T-cell (primary cell): ENCODE results near the gene RGPD6. TPM values are rescaled to one million over a fixed set of nuclear protein-coding genes. Genes with fewer than 3 reads are reported as not detected.
"Not testable (repeated sequence)": the region's sequence is repeated elsewhere in the genome, so short reads cannot be mapped to it uniquely, and the experiment has no call there.

Source experiments
- ATAC-seq, 4 experiments: fragments of 200-7000 bp in 3 of 4; fragments of 150-1000 bp in 1 of 4; cut with Tn5 transposase; replicated peaks in 1 of 4; 1 replicate in 3 of 4; 2 replicates in 1 of 4; pipeline ENCODE4 v1.10.0; 2021; ENCODE audit warnings: moderate library complexity in 3 of 4, mild to moderate bottlenecking in 2 of 4, moderate number of reproducible peaks in 1 of 4
- CTCF ChIA-PET, 2 donors: fragments of 300-600 bp; sonication (Branson Sonifier 250); formaldehyde crosslinking; loops; one replicate each; lab custom pipeline; 2022; ENCODE audit warnings: antibody characterized with exemption in 2 of 2; lab: Charles Lee
- POLR2A ChIA-PET, 2 donors: fragments of 300-600 bp; sonication (Branson Sonifier 250); formaldehyde crosslinking; loops; one replicate each; lab custom pipeline; 2022; ENCODE audit warnings: antibody characterized with exemption in 2 of 2; lab: Charles Lee
- DNase-seq, 35 experiments: peaks; one replicate each; pipeline versions ENCODE4 v3.0.0 to v3.0.0-alpha.2; 2013 to 2023
- H3K27ac ChIP-seq: one replicate; pipeline ENCODE4 v1.5.1; 2013; ENCODE audit warnings: low read length
- H3K27me3 ChIP-seq, 2 experiments: replicated peaks in 1 of 2; 1 replicate in 1 of 2; 2 replicates in 1 of 2; pipeline versions ENCODE4 v1.6.1 to v1.7.0; 2013; ENCODE audit warnings: low read length in 1 of 2, mixed read lengths in 1 of 2; ENCODE audit not compliant: control insufficient read depth in 2 of 2, insufficient read depth in 2 of 2; ENCODE audit errors: extremely low read depth in 1 of 2
- H3K36me3 ChIP-seq, 2 donors: 1 replicate in 1 of 2; 2 replicates in 1 of 2; pipeline versions ENCODE4 v1.6.1 to v1.7.0; 2013; ENCODE audit warnings: low read length in 1 of 2; ENCODE audit not compliant: control insufficient read depth in 2 of 2, insufficient read depth in 1 of 2; ENCODE audit errors: extremely low read depth in 1 of 2
- H3K4me1 ChIP-seq, 2 experiments: 1 replicate in 1 of 2; 2 replicates in 1 of 2; pipeline versions ENCODE4 v1.6.1 to v1.7.0; 2013; ENCODE audit warnings: low read length in 2 of 2, mixed read lengths in 1 of 2; ENCODE audit not compliant: insufficient read depth in 2 of 2, control insufficient read depth in 1 of 2; ENCODE audit errors: extremely low read depth in 1 of 2
- H3K4me3 ChIP-seq, 2 donors: 1 replicate in 1 of 2; 2 replicates in 1 of 2; pipeline versions ENCODE4 v1.5.1 to v1.7.0; 2013; ENCODE audit warnings: mild to moderate bottlenecking in 2 of 2, low read length in 1 of 2, moderate library complexity in 1 of 2; ENCODE audit not compliant: control insufficient read depth in 1 of 2; ENCODE audit errors: extremely low read depth in 1 of 2
- H3K9me3 ChIP-seq: 2 replicates; pipeline ENCODE4 v1.7.0; 2013
- H3K27ac Mint-ChIP-seq, 2 donors: one replicate each; pipeline ENCODE4 v1.8.0; 2020 to 2021; ENCODE audit warnings: mild to moderate bottlenecking in 2 of 2, mixed read lengths in 2 of 2
- H3K27me3 Mint-ChIP-seq, 2 donors: one replicate each; pipeline ENCODE4 v1.8.0; 2021 to 2022; ENCODE audit warnings: mixed read lengths in 2 of 2
- H3K36me3 Mint-ChIP-seq: one replicate; pipeline ENCODE4 v1.8.0; 2021; ENCODE audit warnings: mixed read lengths
- H3K4me1 Mint-ChIP-seq, 3 donors: one replicate each; pipeline ENCODE4 v1.8.0; 2020 to 2022; ENCODE audit warnings: mixed read lengths in 3 of 3, mild to moderate bottlenecking in 1 of 3
- H3K4me3 Mint-ChIP-seq, 3 donors: one replicate each; pipeline ENCODE4 v1.8.0; 2020 to 2022; ENCODE audit warnings: mild to moderate bottlenecking in 3 of 3, mixed read lengths in 3 of 3, moderate library complexity in 3 of 3
- H3K9me3 Mint-ChIP-seq, 3 donors: one replicate each; pipeline ENCODE4 v1.8.0; 2020 to 2022; ENCODE audit warnings: mixed read lengths in 3 of 3
- WGBS: methylation state at CpG from one replicate; pipeline ENCODE4 v1.1.5; 2013; ENCODE audit warnings: missing lambda C conversion rate; ENCODE audit not compliant: insufficient coverage; 5-methylcytosine and 5-hydroxymethylcytosine counted together
- total RNA-seq, 35 experiments: library from RNA in 6 of 35; stranded (reverse) in 6 of 35; fragments of 120-200 nt in 1 of 35; gene quantifications; one replicate each; pipeline versions ENCODE4 v1.2.1 to v1.2.4 and lab custom pipeline; 2013 to 2026

Gene RGPD6
- total RNA-seq, 5 donors from 2014 or later (not counting 1 experiment from before 2014, with no cell fraction given): 7.2 to 140 (median 19.0) TPM

GRCh38 chr2:110605057-110605456, 28.0 kb upstream of the RGPD6 start:
- ATAC-seq, H3K27ac Mint-ChIP-seq, H3K9me3 ChIP-seq, H3K4me1 Mint-ChIP-seq, POLR2A ChIA-PET, H3K36me3 Mint-ChIP-seq, H3K4me3 Mint-ChIP-seq, H3K27ac ChIP-seq, H3K27me3 Mint-ChIP-seq, H3K4me1 ChIP-seq, H3K36me3 ChIP-seq, H3K4me3 ChIP-seq, H3K27me3 ChIP-seq, H3K9me3 Mint-ChIP-seq, CTCF ChIA-PET: not testable (repeated sequence)
- peak in 1 of 35 experiments; percentile 19 for DNase-seq
- WGBS: 73% methylated on average over 3 of the region's 12 CpGs

GRCh38 chr2:110603917-110604591, 27.0 kb upstream of the RGPD6 start:
- H3K27me3 ChIP-seq, DNase-seq, H3K36me3 ChIP-seq, H3K4me1 ChIP-seq, H3K27ac Mint-ChIP-seq, ATAC-seq, H3K9me3 ChIP-seq, H3K4me3 Mint-ChIP-seq, H3K36me3 Mint-ChIP-seq, H3K4me1 Mint-ChIP-seq, CTCF ChIA-PET, POLR2A ChIA-PET, H3K9me3 Mint-ChIP-seq, H3K27me3 Mint-ChIP-seq, H3K4me3 ChIP-seq, H3K27ac ChIP-seq: not testable (repeated sequence)
- no CpG with 5 or more reads among the region's 8 CpGs for WGBS

- H3K4me1 ChIP-seq, H3K27ac Mint-ChIP-seq, DNase-seq, ATAC-seq, POLR2A ChIA-PET, H3K27me3 Mint-ChIP-seq, H3K4me3 ChIP-seq, H3K36me3 Mint-ChIP-seq, CTCF ChIA-PET, H3K27ac ChIP-seq, H3K36me3 ChIP-seq, H3K9me3 ChIP-seq, H3K27me3 ChIP-seq, H3K4me1 Mint-ChIP-seq, H3K4me3 Mint-ChIP-seq, H3K9me3 Mint-ChIP-seq: not testable (repeated sequence)
- WGBS: no CpG with 5 or more reads among the region's 9 CpGs
Observed at GRCh38 chr2:110602139-110602538, 25.1 kb upstream of the RGPD6 start.

GRCh38 chr2:110591973-110592372, 15.0 kb upstream of the RGPD6 start:
- H3K4me1 ChIP-seq, H3K4me1 Mint-ChIP-seq, H3K36me3 Mint-ChIP-seq, H3K27ac ChIP-seq, H3K27me3 Mint-ChIP-seq, ATAC-seq, H3K9me3 Mint-ChIP-seq, POLR2A ChIA-PET, H3K27me3 ChIP-seq, H3K4me3 Mint-ChIP-seq, H3K36me3 ChIP-seq, H3K9me3 ChIP-seq, CTCF ChIA-PET, DNase-seq, H3K27ac Mint-ChIP-seq, H3K4me3 ChIP-seq: not testable (repeated sequence)
- no CpG with 5 or more reads among the region's 2 CpGs for WGBS

- H3K4me1 Mint-ChIP-seq, H3K9me3 ChIP-seq, H3K36me3 ChIP-seq, H3K9me3 Mint-ChIP-seq, POLR2A ChIA-PET, DNase-seq, H3K36me3 Mint-ChIP-seq, H3K27me3 ChIP-seq, H3K27ac ChIP-seq, H3K4me1 ChIP-seq, ATAC-seq, H3K4me3 Mint-ChIP-seq, CTCF ChIA-PET, H3K27me3 Mint-ChIP-seq, H3K4me3 ChIP-seq, H3K27ac Mint-ChIP-seq: not testable (repeated sequence)
- no CpG with 5 or more reads among the region's 15 CpGs for WGBS
Observed at GRCh38 chr2:110589677-110590330, 12.8 kb upstream of the RGPD6 start.

- DNase-seq, H3K9me3 ChIP-seq, H3K9me3 Mint-ChIP-seq, H3K27ac ChIP-seq, CTCF ChIA-PET, ATAC-seq, H3K36me3 ChIP-seq, H3K4me3 ChIP-seq, H3K27ac Mint-ChIP-seq, H3K4me3 Mint-ChIP-seq, H3K36me3 Mint-ChIP-seq, H3K4me1 Mint-ChIP-seq, H3K27me3 Mint-ChIP-seq, POLR2A ChIA-PET, H3K27me3 ChIP-seq, H3K4me1 ChIP-seq: not testable (repeated sequence)
- no CpG with 5 or more reads among the region's 1 CpG for WGBS
Observed at GRCh38 chr2:110588520-110588919, 11.5 kb upstream of the RGPD6 start.
